ENCODE results near the gene AGAP3. TPM values are rescaled to one million over a fixed set of nuclear protein-coding genes. Genes with fewer than 3 reads are reported as not detected.
A peak's percentile ranks its signal among the peaks of the same experiment; 100 is the strongest.

AGAP3 gene
- total and polyA plus RNA-seq, 5 donors from 2014 or later, result 1.9 to 24.7 (median 3.0) TPM

DNA sequence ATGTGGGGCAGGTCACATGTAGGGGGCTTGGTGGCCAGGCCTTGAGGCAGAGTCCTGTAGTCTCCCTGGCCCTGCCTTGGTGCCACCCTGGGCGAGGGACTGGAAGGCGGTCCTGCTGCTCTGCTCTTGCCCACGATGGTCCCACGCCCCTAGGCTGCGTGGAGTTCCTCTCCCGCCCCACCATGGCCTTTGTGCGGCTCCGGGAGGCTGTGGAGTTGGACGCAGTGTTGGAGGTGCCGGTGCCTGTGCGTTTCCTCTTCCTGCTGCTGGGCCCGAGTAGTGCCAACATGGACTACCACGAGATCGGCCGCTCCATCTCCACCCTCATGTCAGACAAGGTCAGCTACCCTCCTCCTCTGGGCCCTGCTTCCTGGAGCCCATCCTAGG is 15.7 kb upstream of the AGAP3 start:
- H3K27me3 Mint-ChIP-seq, result no peaks in the 10 kb centered on the region
- Histone ChIP-seq H3K36me3 (ENCODE audit: control insufficient read depth, insufficient read depth, low read length) (peaks cover 45% of the 10 kb centered on the region), H3K27me3 (ENCODE audit: control insufficient read depth, insufficient read depth, low read length) (no peaks in the 10 kb centered on the region), H3K27ac (ENCODE audit: insufficient read depth, low read length, poor library complexity, severe bottlenecking) (no peak overlapping the region), H3K4me1 (ENCODE audit: control insufficient read depth, insufficient read depth, low read length, poor library complexity, severe bottlenecking) (no peaks in the 10 kb centered on the region), H3K4me3 (ENCODE audit: low read depth, low read length) (no peak overlapping the region), H3K9me3 (ENCODE audit: control insufficient read depth in 2 of 2, low read length in 2 of 2) (no peaks in the 10 kb centered on the region)
- no peaks in the 10 kb centered on the region for H3K9me3 Mint-ChIP-seq
- H3K4me1 Mint-ChIP-seq, result no peaks in the 10 kb centered on the region
- peak overlapping the region in 1 of 3 donors; percentile 38 for H3K27ac Mint-ChIP-seq
- H3K4me3 Mint-ChIP-seq, result no peak overlapping the region
- peaks cover 10% of the 10 kb centered on the region for H3K36me3 Mint-ChIP-seq
- no peak for DNase-seq
- no peak for ATAC-seq (ENCODE audit: low read depth in 2 of 2)

DNA sequence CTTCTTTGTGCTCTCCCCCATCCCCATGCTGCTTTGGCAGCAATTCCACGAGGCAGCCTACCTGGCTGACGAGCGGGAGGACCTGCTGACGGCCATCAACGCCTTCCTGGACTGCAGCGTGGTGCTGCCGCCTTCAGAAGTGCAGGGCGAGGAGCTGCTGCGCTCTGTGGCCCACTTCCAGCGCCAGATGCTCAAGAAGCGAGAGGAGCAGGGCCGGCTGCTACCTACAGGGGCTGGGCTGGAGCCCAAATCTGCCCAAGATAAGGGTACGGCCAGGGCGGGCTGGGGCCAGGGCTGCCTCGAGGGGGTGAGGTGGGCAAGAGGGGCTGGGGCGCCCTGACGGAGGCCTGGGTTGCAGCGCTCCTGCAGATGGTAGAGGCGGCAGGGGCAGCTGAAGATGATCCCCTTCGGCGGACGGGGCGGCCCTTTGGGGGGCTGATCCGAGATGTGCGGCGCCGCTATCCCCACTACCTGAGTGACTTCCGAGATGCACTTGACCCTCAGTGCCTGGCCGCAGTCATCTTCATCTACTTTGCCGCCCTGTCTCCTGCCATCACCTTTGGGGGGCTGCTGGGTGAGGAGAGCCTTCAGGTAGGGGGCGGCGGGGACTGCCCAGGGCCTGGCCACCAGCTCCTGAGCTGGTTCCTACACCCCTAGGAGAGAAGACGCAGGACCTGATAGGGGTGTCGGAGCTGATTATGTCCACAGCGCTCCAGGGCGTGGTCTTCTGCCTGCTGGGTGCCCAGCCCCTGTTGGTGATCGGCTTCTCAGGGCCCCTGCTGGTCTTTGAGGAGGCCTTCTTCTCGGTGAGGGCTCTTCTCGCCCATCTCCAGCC is 15.0 kb upstream of the AGAP3 start:
- H3K4me1 Mint-ChIP-seq, result peaks cover 0 to 2% (median 0%) of the 10 kb centered on the region in 4 donors
- ATAC-seq (ENCODE audit: low read depth in 2 of 2) (no peak), DNase-seq (no peak)
- Histone ChIP-seq H3K27ac (ENCODE audit: insufficient read depth, low read length, poor library complexity, severe bottlenecking) (no peak overlapping the region), H3K9me3 (ENCODE audit: control insufficient read depth in 2 of 2, low read length in 2 of 2) (no peaks in the 10 kb centered on the region), H3K27me3 (ENCODE audit: control insufficient read depth, insufficient read depth, low read length) (no peaks in the 10 kb centered on the region), H3K36me3 (ENCODE audit: control insufficient read depth, insufficient read depth, low read length) (peaks cover 48% of the 10 kb centered on the region), H3K4me3 (ENCODE audit: low read depth, low read length) (no peak overlapping the region), H3K4me1 (ENCODE audit: control insufficient read depth, insufficient read depth, low read length, poor library complexity, severe bottlenecking) (no peaks in the 10 kb centered on the region)
- H3K36me3 Mint-ChIP-seq, result peaks cover 10% of the 10 kb centered on the region
- H3K27ac Mint-ChIP-seq, result no peak overlapping the region
- no peaks in the 10 kb centered on the region for H3K9me3 Mint-ChIP-seq
- H3K4me3 Mint-ChIP-seq, result no peak overlapping the region
- no peaks in the 10 kb centered on the region for H3K27me3 Mint-ChIP-seq

DNA sequence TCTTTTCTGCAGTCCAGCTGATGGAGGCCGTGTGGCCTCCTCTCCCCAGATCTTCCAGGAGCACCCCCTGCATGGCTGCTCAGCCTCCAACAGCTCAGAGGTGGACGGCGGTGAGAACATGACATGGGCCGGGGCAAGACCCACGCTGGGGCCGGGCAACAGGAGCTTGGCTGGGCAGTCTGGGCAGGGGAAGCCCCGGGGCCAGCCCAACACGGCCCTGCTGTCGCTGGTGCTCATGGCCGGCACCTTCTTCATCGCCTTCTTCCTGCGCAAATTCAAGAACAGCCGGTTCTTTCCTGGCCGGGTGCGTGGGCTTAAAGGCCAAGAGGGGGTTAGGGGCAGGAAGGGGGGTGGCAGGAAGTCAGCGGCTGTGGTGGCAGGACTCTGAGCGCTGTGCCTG is 12.3 kb upstream of the AGAP3 start:
- Mint-ChIP-seq H3K4me3 (no peak overlapping the region), H3K27ac (no peak overlapping the region), H3K4me1 (peaks cover 0 to 10% (median 2%) of the 10 kb centered on the region in 4 donors), H3K27me3 (no peaks in the 10 kb centered on the region), H3K36me3 (peaks cover 10% of the 10 kb centered on the region), H3K9me3 (no peaks in the 10 kb centered on the region)
- Histone ChIP-seq H3K36me3 (ENCODE audit: control insufficient read depth, insufficient read depth, low read length) (peaks cover 32% of the 10 kb centered on the region), H3K4me3 (ENCODE audit: low read depth, low read length) (no peak overlapping the region), H3K27ac (ENCODE audit: insufficient read depth, low read length, poor library complexity, severe bottlenecking) (no peak overlapping the region), H3K27me3 (ENCODE audit: control insufficient read depth, insufficient read depth, low read length) (no peaks in the 10 kb centered on the region), H3K4me1 (ENCODE audit: control insufficient read depth, insufficient read depth, low read length, poor library complexity, severe bottlenecking) (no peaks in the 10 kb centered on the region), H3K9me3 (ENCODE audit: control insufficient read depth in 2 of 2, low read length in 2 of 2) (no peaks in the 10 kb centered on the region)
- ATAC-seq (ENCODE audit: low read depth in 2 of 2) (no peak), DNase-seq (no peak)

DNA sequence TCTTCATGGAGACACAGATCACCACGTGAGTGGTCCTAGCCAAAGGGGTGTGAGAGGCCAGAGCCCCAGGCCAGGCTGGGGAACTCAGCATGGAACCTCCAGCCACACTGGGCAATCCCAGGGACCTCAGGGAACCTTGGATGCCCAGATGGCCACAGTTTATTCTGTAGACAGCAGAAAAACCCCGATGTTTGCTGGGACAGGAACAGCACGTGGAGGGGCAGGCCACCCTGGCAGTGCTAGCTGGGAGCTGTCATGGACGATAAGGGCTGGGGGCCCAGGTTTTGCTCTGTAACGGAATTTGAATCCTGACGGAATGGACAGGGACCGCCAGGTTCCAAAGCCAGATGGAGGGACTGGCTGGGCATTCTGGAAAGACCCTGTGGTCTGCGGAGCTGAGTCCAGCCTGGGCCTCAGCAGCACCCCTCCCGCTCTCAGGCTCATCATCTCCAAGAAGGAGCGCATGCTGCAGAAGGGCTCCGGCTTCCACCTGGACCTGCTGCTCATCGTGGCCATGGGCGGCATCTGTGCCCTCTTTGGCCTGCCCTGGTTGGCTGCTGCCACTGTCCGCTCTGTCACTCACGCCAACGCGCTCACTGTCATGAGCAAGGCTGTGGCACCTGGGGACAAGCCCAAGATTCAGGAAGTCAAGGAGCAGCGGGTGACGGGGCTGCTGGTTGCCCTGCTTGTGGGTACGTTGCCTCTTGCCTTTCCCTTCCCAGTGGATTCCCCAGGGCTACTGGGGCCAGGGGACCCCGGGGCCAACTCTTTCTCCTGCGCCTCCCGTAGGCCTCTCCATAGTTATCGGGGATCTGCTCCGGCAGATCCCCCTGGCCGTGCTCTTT is 11.2 kb upstream of the AGAP3 start:
- H3K9me3 ChIP-seq (ENCODE audit: control insufficient read depth in 2 of 2, low read length in 2 of 2), result no peaks in the 10 kb centered on the region
- no peak for DNase-seq
- no peak overlapping the region for H3K27ac ChIP-seq (ENCODE audit: insufficient read depth, low read length, poor library complexity, severe bottlenecking)
- H3K4me1 ChIP-seq (ENCODE audit: control insufficient read depth, insufficient read depth, low read length, poor library complexity, severe bottlenecking), result peaks cover 10% of the 10 kb centered on the region
- no peak overlapping the region for H3K4me3 ChIP-seq (ENCODE audit: low read depth, low read length)
- peaks cover 0 to 20% (median 4%) of the 10 kb centered on the region in 4 donors for H3K4me1 Mint-ChIP-seq
- no peaks in the 10 kb centered on the region for H3K27me3 Mint-ChIP-seq
- H3K27me3 ChIP-seq (ENCODE audit: control insufficient read depth, insufficient read depth, low read length), result no peaks in the 10 kb centered on the region
- no peak overlapping the region for H3K27ac Mint-ChIP-seq
- no peak overlapping the region for H3K4me3 Mint-ChIP-seq
- no peaks in the 10 kb centered on the region for H3K9me3 Mint-ChIP-seq
- peaks cover 22% of the 10 kb centered on the region for H3K36me3 ChIP-seq (ENCODE audit: control insufficient read depth, insufficient read depth, low read length)
- ATAC-seq (ENCODE audit: low read depth in 2 of 2), result no peak
- H3K36me3 Mint-ChIP-seq, result peaks cover 6% of the 10 kb centered on the region

DNA sequence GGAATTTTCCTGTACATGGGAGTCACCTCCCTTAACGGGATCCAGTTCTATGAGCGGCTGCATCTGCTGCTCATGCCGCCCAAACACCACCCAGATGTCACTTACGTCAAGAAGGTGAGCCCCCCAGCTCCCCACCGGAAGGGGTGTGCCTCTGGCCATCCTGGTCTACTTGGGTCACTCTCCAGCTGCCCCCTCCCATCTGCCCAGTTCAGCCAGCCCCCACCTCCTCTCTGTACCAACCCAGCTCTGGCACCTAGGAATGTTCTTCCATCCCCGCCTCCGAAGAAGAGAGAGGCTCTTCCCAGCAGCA is 10.7 kb upstream of the AGAP3 start:
- no peak overlapping the region for H3K4me3 Mint-ChIP-seq
- H3K9me3 Mint-ChIP-seq, result no peaks in the 10 kb centered on the region

DNA sequence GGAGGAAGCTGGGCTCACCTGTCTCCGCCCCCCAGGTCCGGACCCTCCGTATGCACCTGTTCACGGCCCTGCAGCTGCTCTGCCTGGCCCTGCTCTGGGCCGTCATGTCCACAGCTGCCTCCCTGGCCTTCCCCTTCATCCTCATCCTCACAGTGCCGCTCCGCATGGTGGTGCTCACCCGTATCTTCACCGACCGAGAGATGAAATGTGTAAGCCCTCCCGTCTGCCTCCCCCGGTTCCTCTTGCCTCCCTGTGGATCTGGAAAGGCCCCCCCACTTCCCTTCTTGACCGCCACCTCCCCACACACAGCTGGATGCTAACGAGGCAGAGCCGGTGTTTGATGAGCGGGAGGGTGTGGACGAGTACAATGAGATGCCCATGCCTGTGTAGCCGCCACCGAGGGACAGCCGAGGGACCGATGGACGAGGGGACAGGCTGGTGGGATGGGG is 10.3 kb upstream of the AGAP3 start:
- Mint-ChIP-seq H3K4me3 (no peak overlapping the region), H3K36me3 (peaks cover 6% of the 10 kb centered on the region), H3K27me3 (no peaks in the 10 kb centered on the region), H3K4me1 (peaks cover 0 to 22% (median 4%) of the 10 kb centered on the region in 4 donors), H3K27ac (peak overlapping the region in 1 of 3 donors; percentile 32), H3K9me3 (no peaks in the 10 kb centered on the region)
- Histone ChIP-seq H3K4me3 (ENCODE audit: low read depth, low read length) (no peak overlapping the region), H3K9me3 (ENCODE audit: control insufficient read depth in 2 of 2, low read length in 2 of 2) (no peaks in the 10 kb centered on the region), H3K27me3 (ENCODE audit: control insufficient read depth, insufficient read depth, low read length) (no peaks in the 10 kb centered on the region), H3K4me1 (ENCODE audit: control insufficient read depth, insufficient read depth, low read length, poor library complexity, severe bottlenecking) (peaks cover 15% of the 10 kb centered on the region), H3K27ac (ENCODE audit: insufficient read depth, low read length, poor library complexity, severe bottlenecking) (no peak overlapping the region), H3K36me3 (ENCODE audit: control insufficient read depth, insufficient read depth, low read length) (peaks cover 22% of the 10 kb centered on the region)
- ATAC-seq (ENCODE audit: low read depth in 2 of 2) (no peak), DNase-seq (no peak)

More for the DNA sequence above, 10.7 kb upstream of the AGAP3 start:
- H3K4me3 ChIP-seq (ENCODE audit: low read depth, low read length), result no peak overlapping the region
- peaks cover 12% of the 10 kb centered on the region for H3K4me1 ChIP-seq (ENCODE audit: control insufficient read depth, insufficient read depth, low read length, poor library complexity, severe bottlenecking)
- Mint-ChIP-seq H3K27me3 (no peaks in the 10 kb centered on the region), H3K27ac (no peak overlapping the region), H3K36me3 (peaks cover 6% of the 10 kb centered on the region), H3K4me1 (peaks cover 0 to 22% (median 4%) of the 10 kb centered on the region in 4 donors)
- H3K27me3 ChIP-seq (ENCODE audit: control insufficient read depth, insufficient read depth, low read length), result no peaks in the 10 kb centered on the region
- H3K27ac ChIP-seq (ENCODE audit: insufficient read depth, low read length, poor library complexity, severe bottlenecking), result no peak overlapping the region
- H3K9me3 ChIP-seq (ENCODE audit: control insufficient read depth in 2 of 2, low read length in 2 of 2), result no peaks in the 10 kb centered on the region
- peaks cover 22% of the 10 kb centered on the region for H3K36me3 ChIP-seq (ENCODE audit: control insufficient read depth, insufficient read depth, low read length)
- DNase-seq, result no peak
- ATAC-seq (ENCODE audit: low read depth in 2 of 2), result no peak

DNA sequence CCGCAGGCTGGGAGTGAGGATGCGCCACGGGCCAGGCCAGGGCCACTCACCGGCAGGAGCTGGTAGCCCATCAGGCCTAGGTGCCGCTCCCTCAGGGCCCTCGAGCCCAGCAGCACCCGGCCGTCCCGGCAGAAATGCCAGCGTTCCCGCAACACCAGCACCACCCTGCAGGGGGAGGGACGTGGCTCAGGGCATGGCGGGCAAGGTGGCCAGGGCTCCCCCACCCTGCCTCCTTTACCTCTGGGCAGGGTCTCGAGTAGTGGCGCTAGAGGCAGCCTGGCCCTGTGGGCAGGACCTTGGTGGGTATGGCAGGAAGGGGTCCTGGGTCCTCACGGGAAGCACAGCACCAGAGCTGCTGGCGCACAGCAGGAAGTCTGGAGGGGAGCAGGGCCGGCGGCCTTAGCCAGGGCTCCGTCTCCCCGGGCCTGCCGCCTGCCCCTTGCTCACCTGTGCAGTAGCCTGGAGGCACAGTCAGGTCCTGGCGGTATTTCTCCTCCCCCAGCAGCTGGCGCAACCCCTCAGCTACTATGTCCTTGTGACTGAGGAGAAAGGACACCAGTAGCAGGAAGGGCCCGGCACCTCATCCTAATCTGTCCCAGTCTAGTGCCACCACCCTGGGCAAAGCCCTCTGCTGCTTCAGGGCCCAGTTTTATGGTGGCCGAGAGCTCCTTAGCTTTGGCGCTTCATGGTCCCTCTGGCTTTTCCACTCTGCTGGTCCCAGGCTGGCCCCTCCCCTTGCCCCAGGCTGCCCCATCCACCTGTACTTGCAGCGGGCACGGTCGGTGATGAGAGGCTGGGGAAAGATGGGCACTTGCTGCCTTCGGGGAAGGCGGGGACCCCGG is 9.2 kb upstream of the AGAP3 start:
- no peak overlapping the region for H3K4me3 ChIP-seq (ENCODE audit: low read depth, low read length)
- no peaks in the 10 kb centered on the region for H3K27me3 ChIP-seq (ENCODE audit: control insufficient read depth, insufficient read depth, low read length)
- H3K27ac Mint-ChIP-seq, result no peak overlapping the region
- H3K9me3 ChIP-seq (ENCODE audit: control insufficient read depth in 2 of 2, low read length in 2 of 2), result no peaks in the 10 kb centered on the region
- no peak for ATAC-seq (ENCODE audit: low read depth in 2 of 2)
- H3K36me3 Mint-ChIP-seq, result peaks cover 2% of the 10 kb centered on the region
- H3K27me3 Mint-ChIP-seq, result no peaks in the 10 kb centered on the region
- H3K9me3 Mint-ChIP-seq, result no peaks in the 10 kb centered on the region
- peak overlapping the region in 1 of 4 donors; percentile 40 for H3K4me3 Mint-ChIP-seq
- peaks cover 26% of the 10 kb centered on the region for H3K4me1 ChIP-seq (ENCODE audit: control insufficient read depth, insufficient read depth, low read length, poor library complexity, severe bottlenecking)
- H3K4me1 Mint-ChIP-seq, result peaks cover 0 to 26% (median 4%) of the 10 kb centered on the region in 4 donors
- peaks cover 17% of the 10 kb centered on the region for H3K36me3 ChIP-seq (ENCODE audit: control insufficient read depth, insufficient read depth, low read length)
- no peak for DNase-seq
- H3K27ac ChIP-seq (ENCODE audit: insufficient read depth, low read length, poor library complexity, severe bottlenecking), result no peak overlapping the region
